GM21360 (cell line): Measurements from ENCODE around the gene VILL.
"Not testable (repeated sequence)": the region's sequence is repeated elsewhere in the genome, so short reads cannot be mapped to it uniquely, and the experiment has no call there.

Source experiments
- ATAC-seq: cut with Tn5 transposase; IDR thresholded peaks from one replicate; pipeline ENCODE4 v1.9.1; 2021; ENCODE audit warnings: mild to moderate bottlenecking, moderate library complexity; ENCODE audit not compliant: unreplicated experiment

VILL gene

GRCh38 chr3:37985637-37986320, 4.8 kb upstream of the VILL start:
- ATAC-seq = no peak

GRCh38 chr3:37986479-37987314, 3.9 kb upstream of the VILL start:
- no peak for ATAC-seq

GRCh38 chr3:37987315-37987697, 3.3 kb upstream of the VILL start:
- ATAC-seq = no peak

GRCh38 chr3:37987751-37988179, 2.8 kb upstream of the VILL start:
- ATAC-seq = no peak

GRCh38 chr3:37988376-37988775, 2.2 kb upstream of the VILL start:
- ATAC-seq = not testable (repeated sequence)

- ATAC-seq = no peak
Measured at GRCh38 chr3:37988931-37989525, 1.6 kb upstream of the VILL start.

- no peak for ATAC-seq
Measured at GRCh38 chr3:37989821-37990480, 635 bp upstream of the VILL start.

GRCh38 chr3:37991109-37991508, 523 bp downstream of the VILL start:
- ATAC-seq = no peak

- no peak for ATAC-seq
Measured at GRCh38 chr3:37991823-37992222, 1.2 kb downstream of the VILL start.

GRCh38 chr3:37992271-37993066, 1.9 kb downstream of the VILL start:
- no peak for ATAC-seq

GRCh38 chr3:37993067-37993455, 2.5 kb downstream of the VILL start:
- no peak for ATAC-seq

GRCh38 chr3:37993460-37993819, 2.9 kb downstream of the VILL start:
- no peak for ATAC-seq

GRCh38 chr3:37993820-37994638, 3.4 kb downstream of the VILL start:
- peak; percentile 64 for ATAC-seq

- no peak for ATAC-seq
Measured at GRCh38 chr3:37994639-37994972, 4.0 kb downstream of the VILL start.

- ATAC-seq = no peak
Measured at GRCh38 chr3:37995652-37996641, 5.4 kb downstream of the VILL start.

GRCh38 chr3:37996785-37997301, 6.3 kb downstream of the VILL start:
- peak; percentile 46 for ATAC-seq

GRCh38 chr3:37997342-37997741, 6.8 kb downstream of the VILL start:
- no peak for ATAC-seq

- no peak for ATAC-seq
Measured at GRCh38 chr3:37997791-37998370, 7.3 kb downstream of the VILL start.
